GM18861 (cell line): ENCODE data around the gene OR5K2.

Source experiments
- ATAC-seq: cut with Tn5 transposase; IDR thresholded peaks from one replicate; pipeline ENCODE4 v1.9.1; 2021; ENCODE audit not compliant: unreplicated experiment

The OR5K2 gene

DNA sequence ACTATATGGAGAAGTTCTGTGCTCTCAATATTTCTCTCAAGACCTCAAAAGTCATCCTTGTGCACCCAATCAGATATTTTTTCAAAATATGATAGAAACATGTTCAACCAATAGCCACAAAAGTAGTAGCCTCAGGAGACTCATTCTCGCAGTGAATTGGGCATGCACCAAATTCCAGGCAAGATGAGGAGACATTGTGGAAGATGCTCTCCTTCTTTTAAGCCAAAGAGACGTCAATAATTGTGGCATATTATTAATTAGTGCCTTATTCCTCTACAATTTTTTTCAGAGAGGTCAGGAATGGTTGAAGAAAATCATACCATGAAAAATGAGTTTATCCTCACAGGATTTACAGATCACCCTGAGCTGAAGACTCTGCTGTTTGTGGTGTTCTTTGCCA, at the start of gene OR5K2:
Gene OR5K2 (plus strand): TSS at position 301 of the 400 bp plus-strand sequence. CDS start 0 bp downstream, at position 301.
- no peak for ATAC-seq

DNA sequence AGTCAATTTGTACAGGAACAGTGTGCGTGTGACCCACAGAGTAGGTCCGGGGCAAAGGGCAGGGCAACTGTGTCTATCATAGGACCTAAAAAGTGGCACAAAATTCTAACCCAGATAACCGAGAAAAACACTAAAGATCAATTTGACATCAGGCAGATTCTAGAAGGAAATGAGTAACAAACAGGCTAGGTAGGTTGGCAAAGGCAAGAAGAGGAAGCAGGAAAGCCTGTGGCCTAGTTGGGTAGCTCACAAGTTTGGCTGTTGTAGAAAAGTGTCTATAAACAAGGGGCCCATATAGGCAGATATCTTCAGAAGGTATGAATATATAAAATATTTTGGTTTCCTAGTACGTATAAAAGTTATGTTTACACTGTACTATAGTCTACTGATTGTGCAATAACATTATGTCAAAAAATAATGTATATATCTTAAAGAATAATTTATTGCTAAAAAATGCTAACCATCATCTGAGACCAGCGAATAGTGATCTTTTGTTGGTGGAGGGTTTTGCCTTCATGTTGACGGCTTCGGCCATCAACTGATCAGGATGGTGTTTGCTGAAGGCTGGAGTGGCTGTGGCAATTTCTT, 47.8 kb upstream of the OR5K2 start:
- no peak for ATAC-seq

DNA sequence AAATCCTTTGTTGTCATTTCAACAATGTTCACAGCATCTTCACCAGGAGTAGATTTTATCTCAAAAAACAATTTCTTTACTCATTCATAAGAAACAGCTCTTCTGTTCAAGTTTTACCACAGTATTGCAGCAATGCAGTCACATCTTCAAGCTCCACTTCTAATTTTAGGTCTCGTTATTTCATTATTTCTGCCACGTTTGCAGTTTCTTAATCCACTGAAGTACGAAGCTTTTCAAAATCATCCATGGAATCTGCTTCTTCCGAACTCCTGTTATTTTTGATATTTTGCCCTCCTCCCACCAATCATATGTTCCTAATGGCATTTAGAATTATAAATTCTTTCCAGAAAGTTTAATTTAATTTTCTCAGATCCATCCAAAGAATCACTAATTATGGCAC, 47.1 kb upstream of the OR5K2 start:
- no peak for ATAC-seq

DNA sequence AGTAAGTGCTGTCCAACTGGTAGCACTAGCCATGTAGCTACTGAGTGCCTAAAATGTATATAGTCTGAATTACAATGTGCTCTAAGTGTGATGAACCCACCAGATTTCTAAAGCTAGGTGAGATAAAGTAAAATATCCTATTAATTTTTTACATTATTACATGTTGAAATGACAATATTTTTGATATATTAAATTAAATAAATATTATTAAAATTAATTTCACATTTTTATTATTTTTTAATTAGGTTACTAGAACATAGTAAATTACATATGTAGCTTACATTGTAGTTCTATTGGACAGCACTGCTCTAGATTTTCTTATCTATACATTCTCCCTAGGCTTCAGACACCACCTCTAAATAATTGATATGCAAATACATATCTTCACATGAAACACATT, 43.7 kb upstream of the OR5K2 start:
- ATAC-seq = no peak

DNA sequence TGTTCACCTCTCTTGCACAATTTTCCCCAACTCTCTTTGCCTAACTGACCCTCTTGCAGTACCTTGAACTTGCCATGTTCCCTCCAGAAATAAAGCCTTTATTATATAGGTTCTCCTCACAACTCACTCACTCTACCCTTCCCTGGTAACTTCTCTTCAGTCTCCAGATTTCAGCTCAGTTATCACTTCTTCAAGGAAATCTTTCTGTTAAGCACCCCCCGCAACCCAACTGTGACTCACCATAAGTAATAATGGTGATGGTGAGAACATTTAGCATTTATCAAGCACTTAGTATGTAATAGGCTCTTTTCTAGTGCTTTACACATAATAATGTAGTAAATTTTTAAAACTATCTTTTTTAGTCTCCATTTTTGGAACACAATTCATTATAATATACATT, 42.6 kb upstream of the OR5K2 start:
- no peak for ATAC-seq

DNA sequence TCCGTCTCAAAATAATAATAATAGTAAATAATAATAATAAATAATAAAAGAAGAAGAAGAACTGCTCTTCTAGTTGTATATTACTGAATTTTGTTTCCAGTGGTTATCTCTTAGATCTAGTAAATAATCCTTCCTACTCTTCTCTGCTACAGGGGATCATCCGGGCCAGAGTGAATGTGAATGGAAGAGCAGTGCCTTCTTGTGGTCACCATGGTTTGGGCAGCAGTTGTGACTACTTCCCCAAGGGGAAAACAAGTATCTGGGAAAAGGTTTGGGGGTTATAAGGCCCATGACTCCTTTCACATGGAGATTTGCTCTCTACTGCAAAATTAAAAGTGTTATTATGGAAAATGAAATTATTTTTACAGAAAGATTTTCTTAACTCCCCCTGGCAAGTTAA, 39.9 kb upstream of the OR5K2 start:
- no peak for ATAC-seq

DNA sequence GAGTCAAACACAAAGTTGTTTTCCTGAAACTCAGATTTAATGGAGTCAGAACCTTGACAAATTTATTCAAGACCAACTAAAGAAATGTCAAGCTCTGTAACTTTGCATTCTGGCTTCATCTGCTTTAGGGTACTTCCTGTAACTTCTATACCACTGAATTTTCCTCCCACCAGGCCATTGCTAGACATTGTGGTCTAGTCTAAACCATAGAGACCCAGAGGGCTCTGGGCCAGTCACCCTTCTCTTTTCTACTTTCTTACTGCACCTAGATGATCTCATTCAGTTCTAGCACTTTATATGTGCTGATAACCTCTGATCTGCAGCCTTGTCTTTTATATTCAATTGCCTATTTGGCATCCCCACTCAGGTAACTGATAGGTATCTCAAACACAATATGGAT, 37.3 kb upstream of the OR5K2 start:
- no peak for ATAC-seq

DNA sequence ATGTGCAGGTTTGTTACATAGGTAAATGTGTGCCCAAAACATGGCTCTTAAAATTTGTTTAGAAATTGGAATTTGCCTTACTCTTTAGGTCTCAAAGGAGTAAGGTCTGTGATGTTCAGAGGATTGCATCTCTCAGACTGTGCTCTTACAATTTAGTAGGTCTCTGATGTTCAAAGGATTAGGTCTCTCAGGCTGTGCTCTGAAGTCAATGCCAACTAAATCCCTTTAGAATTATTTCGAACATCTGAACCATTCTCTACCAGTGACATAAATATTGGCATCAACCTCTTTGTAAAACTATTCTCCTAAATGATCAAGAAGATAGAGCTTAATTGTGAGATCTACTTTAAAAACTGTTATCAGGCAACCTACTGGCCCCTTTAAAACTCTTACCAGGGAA, 34.6 kb upstream of the OR5K2 start, which contains the start of gene OR5K1:
Gene OR5K1 (plus strand): TSS at position 301 of the 400 bp plus-strand sequence. CDS start 6,376 bp downstream, outside the sequence.
- ATAC-seq = no peak

DNA sequence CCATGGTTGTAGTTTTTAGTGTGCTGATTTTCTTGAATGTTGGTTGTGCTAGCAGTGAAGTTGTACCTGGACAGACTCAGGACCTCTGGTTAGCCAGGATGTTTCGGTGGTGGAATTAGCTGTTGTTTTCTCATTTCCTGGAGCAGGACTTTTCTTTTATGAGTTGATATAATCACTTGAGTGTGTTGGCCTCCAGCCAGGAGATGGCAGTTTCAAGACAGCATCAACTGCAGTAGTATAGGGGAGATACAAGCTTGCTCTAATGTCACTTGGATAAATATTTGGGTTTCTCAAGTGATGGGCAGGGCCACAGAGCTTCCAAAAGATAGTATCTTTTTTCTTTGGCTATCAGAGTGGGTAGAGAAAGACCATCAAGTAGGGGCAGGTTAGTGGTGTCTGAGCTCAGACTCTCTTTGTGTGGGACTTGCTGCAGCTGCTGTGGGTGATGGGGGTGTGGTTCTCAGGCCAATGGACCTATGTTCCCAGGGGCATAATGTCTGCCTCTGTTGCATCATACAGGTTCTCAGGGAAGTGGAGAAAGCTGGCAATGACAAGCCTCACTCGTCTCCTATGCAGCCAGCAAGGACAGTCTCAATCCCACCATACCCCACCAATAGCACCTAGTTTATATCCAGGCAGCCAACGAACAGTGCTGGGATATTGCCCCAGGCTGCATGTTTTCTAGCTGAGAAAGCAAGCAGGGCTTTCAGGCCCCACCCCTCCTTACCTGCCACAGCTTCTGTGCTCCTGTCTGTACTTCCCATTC, 14.6 kb upstream of the OR5K2 start:
- no peak for ATAC-seq

DNA sequence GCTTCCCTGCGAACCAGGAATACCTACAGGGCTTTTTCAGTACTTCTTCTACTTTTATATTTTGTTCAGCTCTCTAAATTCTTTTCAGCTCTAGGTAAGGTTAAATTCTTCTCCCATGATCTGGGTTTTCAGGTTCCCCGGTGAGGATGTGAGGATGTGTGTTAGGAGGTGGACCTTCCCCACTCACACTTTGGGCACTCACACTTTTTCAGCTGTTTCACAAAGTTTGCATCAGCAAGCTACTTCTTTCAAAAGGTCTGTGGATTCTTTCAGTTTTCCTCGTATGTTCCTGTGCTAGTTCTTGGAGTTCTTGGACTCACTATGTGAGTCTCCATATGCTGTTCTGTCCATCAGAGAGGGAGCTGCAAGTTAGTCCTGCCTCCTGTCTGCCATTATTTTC, 13.9 kb upstream of the OR5K2 start:
- ATAC-seq = no peak

DNA sequence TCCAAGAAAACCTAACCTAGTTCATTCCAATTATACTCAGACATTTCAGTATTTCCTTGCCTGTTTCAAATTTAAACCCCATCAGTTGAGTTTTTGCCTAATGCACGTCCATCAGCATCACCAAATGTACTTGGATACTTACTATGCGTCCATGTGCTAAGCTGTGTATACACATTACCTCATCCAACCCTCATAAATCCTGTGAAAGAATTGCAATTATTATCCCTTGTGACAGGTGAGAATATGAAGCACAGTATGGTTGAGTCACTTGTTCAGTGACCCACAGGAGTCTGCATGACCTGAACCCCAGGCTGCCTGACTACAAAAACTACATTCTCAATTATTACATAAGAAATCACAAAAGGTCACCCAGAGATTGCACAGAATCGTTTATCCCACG, 2.5 kb downstream of the OR5K2 start:
- ATAC-seq = no peak

DNA sequence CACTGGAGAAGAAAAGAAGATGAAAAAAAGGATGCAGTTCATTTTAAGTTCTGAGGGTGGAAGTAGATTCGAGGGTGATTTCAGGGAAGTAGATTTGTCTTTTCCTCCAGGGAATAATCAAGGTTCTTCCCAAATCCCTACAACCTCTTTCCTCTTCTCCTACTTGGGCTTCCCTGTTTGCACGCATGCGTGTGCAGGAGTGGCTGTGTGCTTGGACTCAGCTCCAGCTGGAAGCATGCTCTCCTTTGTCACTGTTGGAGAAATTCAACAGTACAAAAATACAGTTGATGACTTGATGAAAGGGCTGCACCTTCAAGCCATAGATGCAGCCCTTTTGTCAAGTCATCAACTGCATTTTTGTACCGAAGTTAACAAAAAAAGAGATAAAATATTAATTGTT, 3.8 kb downstream of the OR5K2 start:
- ATAC-seq = no peak

DNA sequence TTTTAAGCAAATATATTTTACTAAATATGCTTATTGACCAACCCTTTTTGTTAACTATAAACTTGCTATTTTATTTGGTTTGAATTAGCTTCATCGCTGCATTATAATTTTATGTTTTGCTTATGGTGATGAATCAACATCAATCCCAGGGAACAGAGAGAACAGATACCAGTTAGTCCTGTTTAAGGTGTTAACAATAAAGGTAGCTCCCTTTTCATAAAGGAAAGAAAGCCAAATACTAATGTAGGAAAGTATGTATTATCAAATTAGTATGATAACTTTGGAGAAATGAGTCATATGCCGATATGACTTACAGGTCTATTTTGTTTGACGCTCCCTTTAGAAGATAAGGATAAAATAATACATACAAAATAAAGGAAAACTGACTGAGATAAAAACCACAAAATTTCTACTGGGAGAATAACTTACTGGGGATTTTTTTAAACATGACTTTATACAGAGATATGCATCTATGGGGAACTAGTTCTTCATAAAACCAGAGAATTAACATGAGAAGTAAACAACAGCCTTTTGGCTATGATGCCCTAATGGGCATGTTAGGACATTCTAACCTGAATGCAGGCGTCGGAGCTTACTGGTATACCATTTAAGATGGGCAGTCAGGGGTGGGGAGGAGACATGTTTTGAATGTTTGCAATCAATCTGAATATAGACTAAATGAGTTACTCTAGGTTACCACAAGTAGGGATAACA, 4.5 kb downstream of the OR5K2 start:
- no peak for ATAC-seq

DNA sequence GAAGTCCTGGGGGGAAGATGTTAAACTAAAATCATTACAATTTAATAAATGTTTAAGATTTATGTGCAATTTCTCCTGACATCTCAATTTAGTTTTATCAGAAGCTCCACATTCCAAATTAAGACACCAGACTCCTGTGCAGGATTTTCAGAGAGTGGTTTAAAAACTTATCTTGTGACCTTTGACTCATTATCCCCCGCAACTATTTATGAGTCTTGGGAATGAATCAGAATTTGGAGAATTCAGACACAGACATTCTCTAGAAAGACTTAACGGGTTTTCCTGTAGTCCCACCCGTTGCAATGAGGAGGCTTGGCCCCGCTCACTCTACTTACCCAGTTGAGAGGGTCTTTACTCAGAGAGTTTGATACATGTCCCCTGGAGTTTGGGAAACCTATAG, 7.1 kb downstream of the OR5K2 start:
- ATAC-seq = no peak

DNA sequence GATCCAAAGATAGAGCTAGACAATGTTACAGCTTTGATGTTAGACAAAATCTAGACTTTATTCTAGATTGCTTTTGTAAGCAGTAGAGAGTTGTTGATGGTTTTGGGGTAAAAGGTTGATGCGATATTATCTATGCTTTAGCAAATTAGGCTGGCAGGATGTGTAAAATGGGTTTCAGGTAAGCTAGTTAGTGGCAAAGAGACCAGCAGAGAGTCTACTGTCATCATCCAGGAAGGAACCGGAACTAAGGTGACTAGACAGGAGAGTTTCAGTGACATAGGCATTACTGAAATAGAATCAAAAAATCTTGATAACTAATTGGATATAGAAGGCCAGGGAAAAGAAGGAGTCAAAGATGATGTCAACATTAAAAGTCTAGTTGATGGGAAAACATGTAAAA, 11.1 kb downstream of the OR5K2 start:
- no peak for ATAC-seq

DNA sequence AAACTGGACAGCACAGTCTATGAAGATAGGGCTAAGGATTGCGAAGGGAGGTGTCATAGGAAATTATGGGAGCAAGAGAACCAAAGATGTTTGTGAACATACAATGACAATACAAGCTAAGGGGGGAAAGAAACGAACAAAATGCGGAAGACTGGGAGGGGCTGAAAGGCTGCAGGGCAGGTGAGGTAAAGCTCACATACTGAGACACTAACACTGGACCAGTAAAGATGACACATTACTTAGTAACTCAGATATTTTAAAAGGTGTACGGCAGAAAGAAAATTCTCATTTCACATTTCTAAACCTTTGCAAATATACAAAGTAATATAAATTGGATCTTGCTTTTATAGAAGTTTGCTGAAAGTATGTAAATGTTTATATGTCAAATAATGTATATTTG, 15.1 kb downstream of the OR5K2 start:
- no peak for ATAC-seq

DNA sequence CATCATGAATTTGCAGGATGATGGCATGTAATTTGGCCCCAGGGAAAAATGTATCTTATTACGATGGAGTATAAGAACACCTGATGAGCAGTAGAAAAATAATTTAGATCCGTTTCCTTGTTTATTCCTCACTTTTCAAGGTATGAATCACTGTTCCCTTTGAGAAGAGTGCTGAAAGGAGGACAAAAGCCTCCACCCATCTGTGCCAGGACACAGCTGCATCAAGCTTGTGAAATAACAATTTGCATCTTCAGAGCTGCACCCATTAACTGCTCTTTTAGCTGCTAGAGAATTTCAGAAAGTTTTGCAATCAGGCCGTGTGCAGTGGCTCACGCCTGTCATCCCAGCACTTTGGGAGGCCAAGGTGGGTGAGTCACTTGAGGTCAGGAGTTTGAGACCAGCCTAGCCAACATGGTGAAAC, 15.6 kb downstream of the OR5K2 start:
- ATAC-seq = no peak

DNA sequence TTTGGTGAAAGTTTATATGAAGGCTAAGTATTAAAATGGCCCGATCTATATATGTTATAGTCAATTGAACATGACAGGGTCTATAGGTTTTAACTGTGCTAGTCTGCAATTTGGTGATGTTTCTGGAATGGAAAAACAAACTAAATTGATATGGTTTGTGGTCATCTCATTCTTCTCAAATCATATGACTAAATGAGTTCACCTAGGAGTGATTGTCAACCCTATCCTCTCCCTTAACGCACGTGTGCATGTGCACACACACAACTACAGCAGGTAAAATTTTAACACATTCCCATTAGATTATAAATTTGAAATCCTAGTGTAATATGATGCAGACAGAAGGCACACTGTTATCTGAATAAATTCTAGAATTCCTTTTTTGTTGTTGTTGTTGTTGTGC, 16.3 kb downstream of the OR5K2 start:
- no peak for ATAC-seq

DNA sequence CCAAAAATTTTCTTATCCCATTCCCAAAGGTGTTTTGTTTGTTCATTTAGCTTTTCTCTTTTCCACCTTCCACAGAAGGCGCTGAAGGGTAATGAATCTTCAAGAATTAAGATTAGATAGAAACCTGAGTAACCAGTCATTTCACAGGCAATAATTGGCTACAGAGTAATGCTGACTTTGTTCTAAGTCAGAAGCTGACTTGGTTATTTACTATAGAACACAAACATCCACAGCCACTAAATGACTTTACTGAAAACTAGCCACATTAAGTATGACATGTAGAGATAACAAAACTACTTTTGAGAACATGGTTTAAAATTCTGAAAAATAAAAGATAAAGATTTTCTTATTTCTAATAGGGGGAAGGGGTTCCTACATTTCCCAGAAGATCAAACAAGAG, 17.5 kb downstream of the OR5K2 start:
- ATAC-seq = no peak

DNA sequence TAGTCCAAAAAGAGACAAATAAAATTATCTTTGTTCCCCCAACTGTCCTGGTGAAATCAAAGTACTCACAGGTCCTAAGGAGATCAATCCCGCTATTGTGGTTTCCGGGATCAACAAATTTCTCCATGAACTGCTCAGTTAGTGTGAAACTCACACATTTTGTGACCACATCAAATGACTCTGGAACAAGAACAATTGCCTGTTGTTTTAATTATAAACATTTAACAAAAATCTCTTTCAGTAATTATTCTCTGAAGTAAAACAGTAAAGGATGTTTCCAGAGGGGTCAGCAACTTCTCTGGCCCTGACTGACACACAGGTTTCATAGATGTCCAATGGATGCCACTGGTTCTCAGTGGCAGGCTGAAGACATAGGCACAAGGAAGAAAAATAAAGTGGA, 21.3 kb downstream of the OR5K2 start:
- no peak for ATAC-seq

DNA sequence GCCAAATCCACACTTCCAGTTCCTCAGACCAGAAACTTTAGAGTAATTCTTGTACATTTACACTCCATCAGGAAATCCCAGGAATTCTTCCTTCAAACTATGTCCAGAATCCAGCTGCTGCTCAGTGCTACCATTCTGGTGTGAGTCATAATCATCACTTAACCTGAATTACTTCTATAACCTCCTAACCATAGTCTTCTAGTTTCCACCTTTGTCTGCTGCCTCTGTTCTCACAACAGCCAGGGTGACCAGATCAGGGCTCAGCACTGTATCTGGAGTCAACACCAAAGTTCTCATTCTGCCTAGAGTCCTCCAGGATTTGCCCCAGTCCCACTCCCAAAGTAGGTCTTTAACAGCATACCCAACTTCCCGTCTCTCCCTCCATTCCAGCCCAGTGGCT, 21.9 kb downstream of the OR5K2 start:
- ATAC-seq = no peak

DNA sequence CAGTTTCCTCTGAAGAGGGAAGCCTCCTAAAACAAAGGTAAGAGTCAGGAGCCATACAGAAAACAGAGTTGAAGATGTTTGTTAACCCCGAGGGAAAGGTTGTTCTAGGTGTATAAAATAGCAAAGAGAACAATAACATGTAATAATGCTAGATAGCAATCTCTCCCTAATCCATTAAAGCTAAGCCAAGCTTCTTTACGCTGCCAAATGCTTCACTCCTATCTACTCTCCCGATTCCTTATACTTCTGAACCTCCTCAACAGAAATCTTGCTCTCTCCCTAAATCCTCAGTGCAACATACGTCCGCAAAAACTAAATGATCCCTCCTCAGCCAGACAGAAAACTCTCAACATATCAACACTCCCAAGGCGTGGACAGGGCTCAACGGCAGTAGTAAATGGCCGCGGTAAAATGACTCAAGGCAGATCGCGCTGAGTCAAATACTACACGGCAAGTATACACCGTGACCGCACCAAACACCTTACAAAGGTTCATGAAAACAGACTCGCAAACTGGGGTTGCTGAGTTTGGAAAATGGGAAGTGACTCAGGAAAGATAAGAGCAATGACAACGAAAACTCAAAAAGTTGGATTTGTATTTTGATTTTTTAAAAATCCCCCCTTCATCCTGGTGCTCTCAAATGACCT, 24.5 kb downstream of the OR5K2 start:
- peak; percentile 29 for ATAC-seq
